Duodenal mucosa (tissue), 2 donors: ENCODE measurements around the gene C11orf97.
"Not testable (repeated sequence)": the region's sequence is repeated elsewhere in the genome, so short reads cannot be mapped to it uniquely, and the experiment has no call there.

Experiments used
- H3K27ac ChIP-seq: one replicate; pipeline ENCODE4 v1.7.0; 2013; ENCODE audit warnings: low read depth, low read length
- H3K27me3 ChIP-seq, 2 donors: one replicate each; pipeline ENCODE4 v1.7.0; 2013; ENCODE audit warnings: low read length in 2 of 2, control low read depth in 1 of 2; ENCODE audit not compliant: insufficient read depth in 2 of 2, control insufficient read depth in 1 of 2
- H3K36me3 ChIP-seq, 2 donors: one replicate each; pipeline ENCODE4 v1.7.0; 2013; ENCODE audit warnings: low read length in 2 of 2, control low read depth in 1 of 2; ENCODE audit not compliant: insufficient read depth in 2 of 2, control insufficient read depth in 1 of 2
- H3K4me1 ChIP-seq, 2 donors: one replicate each; pipeline ENCODE4 v1.7.0; 2013; ENCODE audit warnings: low read length in 2 of 2, control low read depth in 1 of 2; ENCODE audit not compliant: insufficient read depth in 2 of 2, control insufficient read depth in 1 of 2
- H3K4me3 ChIP-seq, 2 donors: one replicate each; pipeline ENCODE4 v1.7.0; 2013; ENCODE audit warnings: low read length in 2 of 2, low read depth in 1 of 2
- H3K9ac ChIP-seq, 2 donors: one replicate each; pipeline ENCODE4 v1.7.0; 2013; ENCODE audit warnings: low read length in 2 of 2, low read depth in 1 of 2
- H3K9me3 ChIP-seq, 2 donors: one replicate each; pipeline ENCODE4 v1.7.0; 2013; ENCODE audit warnings: low read length in 2 of 2, control low read depth in 1 of 2; ENCODE audit not compliant: control insufficient read depth in 1 of 2

C11orf97 gene

DNA sequence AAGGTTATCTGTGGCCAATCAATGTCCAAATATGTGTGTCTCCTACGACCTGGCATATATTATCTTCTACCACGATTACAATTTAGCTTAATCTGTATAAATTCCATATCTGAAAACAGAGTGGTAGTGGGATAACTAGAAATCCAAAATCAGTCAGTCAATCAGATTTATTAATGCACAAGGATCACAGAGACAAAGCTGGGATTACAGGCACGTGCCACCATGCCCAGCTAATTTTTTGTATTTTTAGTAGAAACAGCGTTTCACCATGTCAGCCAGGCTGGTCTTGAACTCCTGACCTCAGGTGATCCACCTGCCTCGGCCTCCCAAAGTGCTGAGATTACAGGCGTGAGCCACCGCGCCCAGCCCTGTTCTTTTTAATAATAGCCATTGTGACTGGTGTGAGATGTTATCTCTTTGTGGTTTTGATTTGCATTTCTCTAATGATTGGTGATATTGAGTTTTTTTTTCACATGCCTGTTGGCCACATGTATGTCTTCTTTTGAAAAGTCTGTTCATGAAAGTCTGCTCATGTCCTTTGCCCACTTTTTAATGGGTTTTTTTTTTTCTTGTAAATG lies 43.6 kb downstream of the C11orf97 start:
- H3K4me3 ChIP-seq, H3K36me3 ChIP-seq, H3K27ac ChIP-seq, H3K27me3 ChIP-seq, H3K9me3 ChIP-seq, H3K9ac ChIP-seq: not testable (repeated sequence)
- peaks cover 0 to 12% of the 10 kb centered on the region in 2 donors for H3K4me1 ChIP-seq

DNA sequence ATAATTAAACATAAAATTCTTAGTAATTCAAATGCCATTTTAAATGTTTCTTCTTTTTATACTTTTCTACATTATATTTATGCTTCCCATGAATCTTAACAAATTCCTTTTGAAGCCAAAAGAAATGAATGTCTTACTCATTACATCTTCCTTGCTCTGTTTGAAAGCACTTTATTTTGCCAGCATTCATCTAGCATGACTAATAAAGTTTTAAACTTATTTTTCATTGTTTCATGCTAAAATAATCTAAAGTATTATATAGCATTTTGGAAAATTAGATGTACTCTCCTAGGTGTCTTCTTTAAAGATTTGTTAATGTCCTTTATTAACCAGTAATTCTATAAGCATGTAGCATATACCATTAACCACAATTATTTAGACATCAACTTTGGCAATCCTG lies 45.2 kb downstream of the C11orf97 start:
- Histone ChIP-seq H3K36me3 (no peaks in the 10 kb centered on the region), H3K27ac (no peak overlapping the region), H3K27me3 (no peaks in the 10 kb centered on the region), H3K9me3 (no peaks in the 10 kb centered on the region), H3K9ac (no peak overlapping the region), H3K4me3 (no peak overlapping the region), H3K4me1 (peaks cover 0 to 12% of the 10 kb centered on the region in 2 donors)

DNA sequence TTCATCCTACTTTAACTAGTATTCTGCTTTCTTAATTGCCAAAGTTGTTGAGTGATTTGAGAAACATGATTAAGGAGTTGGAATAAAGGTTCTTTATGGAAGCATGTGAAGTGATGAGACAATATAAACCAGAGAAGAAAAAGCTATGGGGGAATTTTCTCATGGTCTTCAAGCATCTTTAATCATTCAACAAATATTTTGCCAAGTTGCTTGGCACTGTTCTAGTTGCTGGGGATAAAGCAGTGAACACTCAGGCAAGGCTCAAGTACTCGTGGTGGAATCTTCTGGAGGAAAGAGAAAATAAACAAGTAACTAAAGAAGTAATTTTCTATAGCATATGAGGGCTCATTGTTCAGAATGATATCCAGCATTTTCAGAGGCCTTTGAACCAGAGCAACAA lies 45.7 kb downstream of the C11orf97 start:
- no peak overlapping the region for H3K27ac ChIP-seq
- no peak overlapping the region for H3K9ac ChIP-seq
- H3K4me1 ChIP-seq: peaks cover 0 to 12% of the 10 kb centered on the region in 2 donors
- H3K36me3 ChIP-seq: no peaks in the 10 kb centered on the region
- no peak overlapping the region for H3K4me3 ChIP-seq
- no peaks in the 10 kb centered on the region for H3K27me3 ChIP-seq
- no peaks in the 10 kb centered on the region for H3K9me3 ChIP-seq

DNA sequence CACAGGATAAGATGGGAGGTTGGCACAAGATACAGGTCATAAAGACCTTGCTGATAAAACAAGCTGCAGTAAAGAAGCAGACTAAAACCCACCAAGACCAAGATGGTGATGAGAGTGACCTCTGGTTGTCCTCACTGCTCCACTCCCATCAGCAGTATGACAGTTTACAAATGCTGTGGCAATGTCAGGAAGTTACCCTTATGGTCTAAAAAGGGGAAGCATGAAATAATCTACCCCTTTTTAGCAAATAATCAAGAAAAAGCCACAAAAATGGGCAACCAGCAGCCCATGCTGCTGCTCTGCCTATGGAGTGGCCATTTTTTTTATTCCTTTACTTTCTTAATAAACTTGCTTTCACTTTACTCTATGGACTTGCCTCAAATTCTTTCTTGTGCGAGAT lies 46.2 kb downstream of the C11orf97 start:
- H3K9ac ChIP-seq: no peak overlapping the region
- no peaks in the 10 kb centered on the region for H3K36me3 ChIP-seq
- H3K27me3 ChIP-seq: no peaks in the 10 kb centered on the region

DNA sequence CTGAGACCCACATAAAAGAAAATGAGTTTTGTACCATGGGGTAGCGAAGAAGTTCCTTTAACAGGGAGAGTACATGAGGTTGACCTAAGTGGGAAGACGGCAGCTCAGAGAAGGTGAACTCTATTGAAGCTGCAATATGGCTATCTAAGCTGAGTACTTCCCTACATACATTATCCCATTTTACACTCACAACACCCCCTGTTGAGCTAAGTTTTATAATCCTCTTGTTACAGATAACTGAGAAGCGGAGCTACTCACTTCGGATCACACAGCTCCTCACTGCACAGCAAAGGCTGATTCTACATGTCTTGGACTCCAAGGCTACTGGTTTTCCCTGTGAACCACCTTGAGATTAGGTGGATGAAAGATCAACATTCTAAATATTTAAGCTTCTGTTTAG lies 46.7 kb downstream of the C11orf97 start:
- H3K9me3 ChIP-seq: no peaks in the 10 kb centered on the region
- no peak overlapping the region for H3K9ac ChIP-seq
- no peak overlapping the region for H3K4me3 ChIP-seq
- no peak overlapping the region for H3K27ac ChIP-seq
- H3K27me3 ChIP-seq: no peaks in the 10 kb centered on the region
- H3K36me3 ChIP-seq: no peaks in the 10 kb centered on the region
- peaks cover 6 to 15% of the 10 kb centered on the region in 2 donors for H3K4me1 ChIP-seq

More for the DNA sequence above, 46.2 kb downstream of the C11orf97 start:
- H3K4me1 ChIP-seq: peaks cover 1 to 12% of the 10 kb centered on the region in 2 donors
- no peaks in the 10 kb centered on the region for H3K9me3 ChIP-seq
- H3K4me3 ChIP-seq: no peak overlapping the region
- no peak overlapping the region for H3K27ac ChIP-seq

DNA sequence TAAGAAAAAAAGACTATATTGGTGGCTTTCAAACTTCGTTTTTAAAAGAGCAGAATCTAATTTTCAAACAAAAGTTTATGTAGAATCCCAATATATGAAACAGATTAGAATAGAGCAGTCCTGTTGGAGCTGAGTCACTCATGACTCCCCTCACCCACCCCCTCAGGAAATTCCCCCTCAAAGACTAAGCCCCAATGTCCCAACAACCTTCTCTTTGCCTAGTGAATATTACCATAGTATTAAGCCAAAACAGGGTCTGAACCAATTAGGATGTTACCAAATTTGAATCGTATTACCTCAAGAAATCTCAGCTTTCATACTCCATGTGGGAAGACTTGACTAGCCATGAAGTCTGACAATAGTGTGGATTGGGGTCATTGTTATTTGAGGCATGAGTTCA lies 47.1 kb downstream of the C11orf97 start:
- H3K27ac ChIP-seq: no peak overlapping the region
- H3K27me3 ChIP-seq: no peaks in the 10 kb centered on the region
- H3K4me1 ChIP-seq: peaks cover 6 to 15% of the 10 kb centered on the region in 2 donors
- H3K9ac ChIP-seq: no peak overlapping the region
- H3K36me3 ChIP-seq: no peaks in the 10 kb centered on the region
- H3K4me3 ChIP-seq: no peak overlapping the region
- no peaks in the 10 kb centered on the region for H3K9me3 ChIP-seq

DNA sequence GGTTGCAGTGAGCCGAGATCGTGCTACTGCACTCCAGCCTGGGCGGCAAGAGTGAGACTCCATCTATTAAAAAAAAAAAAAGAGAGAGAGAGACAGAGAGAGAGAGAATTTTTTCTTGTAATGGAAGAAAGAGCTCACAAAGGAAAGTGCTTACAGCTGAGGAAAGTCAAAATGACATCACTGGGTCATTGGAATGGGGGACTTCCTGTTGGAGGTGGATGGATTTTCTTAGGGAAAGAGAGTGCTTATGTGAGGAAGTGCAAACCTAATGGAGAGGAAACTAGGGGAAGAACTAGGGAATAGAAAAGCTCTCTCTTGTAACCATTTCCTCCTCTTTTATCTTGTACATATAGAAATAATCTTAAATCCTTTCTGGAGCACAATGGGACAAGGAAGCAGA lies 48.6 kb downstream of the C11orf97 start:
- Histone ChIP-seq H3K27me3 (no peaks in the 10 kb centered on the region), H3K27ac (no peak overlapping the region), H3K36me3 (no peaks in the 10 kb centered on the region), H3K4me3 (no peak overlapping the region), H3K9me3 (no peaks in the 10 kb centered on the region), H3K4me1 (peaks cover 6 to 8% of the 10 kb centered on the region in 2 donors), H3K9ac (no peak overlapping the region)

DNA sequence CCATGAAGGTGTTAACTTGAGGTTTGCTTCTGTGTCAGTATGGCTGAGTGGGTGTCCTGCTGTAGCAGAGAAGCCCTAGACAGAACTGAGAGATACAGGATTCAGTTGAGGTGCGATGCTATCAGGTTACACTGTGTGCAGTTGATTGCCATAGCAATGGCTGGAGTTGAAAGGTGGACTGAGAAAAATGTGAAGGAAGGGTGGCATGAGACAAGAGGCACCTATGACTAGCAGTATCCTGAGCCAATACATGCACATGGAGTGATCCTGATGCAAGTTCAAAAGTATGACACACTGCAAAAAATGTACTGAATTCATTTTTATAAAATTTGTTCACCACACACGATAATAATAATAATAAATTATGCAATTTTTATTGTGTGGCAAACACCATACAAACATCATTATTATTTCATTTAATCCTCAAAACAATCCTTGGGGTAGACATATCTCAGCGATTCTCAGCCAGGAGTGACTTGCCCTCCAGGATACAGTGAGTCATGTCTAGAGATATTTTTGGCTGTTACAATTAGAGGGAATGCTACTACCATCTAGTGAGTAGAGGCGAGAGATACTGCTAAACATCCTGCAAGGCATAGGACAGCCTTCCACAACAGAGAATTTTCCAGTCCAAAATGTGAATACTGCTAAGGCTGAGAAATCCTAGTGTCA lies 51.1 kb downstream of the C11orf97 start:
- H3K4me3 ChIP-seq: no peak overlapping the region
- peaks cover 6 to 7% of the 10 kb centered on the region in 2 donors for H3K4me1 ChIP-seq
- no peaks in the 10 kb centered on the region for H3K36me3 ChIP-seq
- H3K27ac ChIP-seq: no peak overlapping the region
- no peaks in the 10 kb centered on the region for H3K27me3 ChIP-seq
- no peaks in the 10 kb centered on the region for H3K9me3 ChIP-seq
- H3K9ac ChIP-seq: no peak overlapping the region

DNA sequence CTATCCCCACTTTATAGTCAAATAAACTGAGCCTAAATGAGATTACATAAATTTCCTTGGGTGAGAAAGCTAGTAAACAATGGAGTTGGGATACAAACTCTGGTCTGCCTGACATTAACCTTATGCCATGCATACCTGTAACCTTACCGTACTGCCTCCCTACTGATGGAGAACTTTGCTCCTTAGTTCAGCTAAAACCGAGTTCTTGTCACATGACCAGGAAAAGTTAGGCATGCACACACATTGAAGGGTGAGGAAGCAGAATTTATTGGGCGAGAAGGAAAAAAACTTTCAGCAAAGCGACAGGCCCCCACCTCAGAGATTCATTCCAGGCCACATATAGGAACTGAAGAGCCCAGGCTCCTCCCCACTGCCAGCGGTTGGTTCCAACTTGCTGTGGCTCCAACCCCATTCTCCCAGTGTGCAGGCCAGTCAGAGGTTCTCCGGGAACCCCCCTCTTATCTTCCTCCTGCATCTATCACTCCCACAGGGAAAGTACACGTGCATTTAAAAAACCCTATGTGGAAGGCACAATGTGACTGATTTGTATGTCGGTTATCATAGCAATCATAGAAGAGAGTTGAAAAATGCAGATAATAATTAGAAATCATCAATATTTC lies 51.7 kb downstream of the C11orf97 start:
- no peak overlapping the region for H3K27ac ChIP-seq
- no peaks in the 10 kb centered on the region for H3K27me3 ChIP-seq
- H3K4me3 ChIP-seq: no peak overlapping the region
- H3K4me1 ChIP-seq: peaks cover 6 to 7% of the 10 kb centered on the region in 2 donors
- peaks cover 0 to 4% of the 10 kb centered on the region in 2 donors for H3K36me3 ChIP-seq
- H3K9ac ChIP-seq: no peak overlapping the region
- H3K9me3 ChIP-seq: no peaks in the 10 kb centered on the region

DNA sequence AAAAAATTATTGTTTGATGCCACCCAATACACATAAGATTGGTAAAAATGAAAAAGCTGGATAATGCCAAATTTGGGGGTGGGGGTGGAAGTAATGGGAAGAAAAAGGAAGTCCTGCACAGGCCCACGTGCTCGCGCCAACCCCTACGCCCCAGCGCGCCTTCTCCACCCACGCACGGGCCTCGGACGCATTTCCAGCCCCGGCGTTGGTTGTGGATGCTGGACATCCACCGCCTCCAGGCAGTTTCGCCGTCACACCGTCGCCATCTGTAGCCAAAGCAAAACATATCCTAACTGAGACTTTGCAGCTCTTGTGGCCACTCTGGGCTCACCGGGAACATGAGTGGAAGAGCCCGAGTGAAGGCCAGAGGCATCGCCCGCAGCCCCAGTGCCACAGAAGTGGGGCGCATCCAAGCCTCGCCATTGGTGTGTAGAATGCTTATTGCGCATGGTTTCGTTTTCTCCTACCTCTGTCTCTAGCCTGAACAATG lies 55.0 kb downstream of the C11orf97 start, which contains the start of gene PIWIL4:
Gene PIWIL4 (plus strand): TSS at position 188 of the 490 bp plus-strand sequence. CDS start 151 bp downstream, at position 339.
- Histone ChIP-seq H3K9ac (no peak within 1 kb of the TSS), H3K36me3 (peaks cover 0 to 4% of the 10 kb centered on the region in 2 donors), H3K4me1 (peaks cover 6 to 7% of the 10 kb centered on the region in 2 donors), H3K4me3 (no peak within 1 kb of the TSS), H3K27me3 (no peaks in the 10 kb centered on the region), H3K9me3 (no peaks in the 10 kb centered on the region), H3K27ac (no peak within 1 kb of the TSS)
